GM19238 (cell line): ENCODE data around the gene ZNF646.

ENCODE experiments used
- DNase-seq: peaks from one replicate; pipeline ENCODE4 v3.0.0; 2011; ENCODE audit warnings: low spot score; ENCODE audit not compliant: insufficient read length

Gene ZNF646

DNA sequence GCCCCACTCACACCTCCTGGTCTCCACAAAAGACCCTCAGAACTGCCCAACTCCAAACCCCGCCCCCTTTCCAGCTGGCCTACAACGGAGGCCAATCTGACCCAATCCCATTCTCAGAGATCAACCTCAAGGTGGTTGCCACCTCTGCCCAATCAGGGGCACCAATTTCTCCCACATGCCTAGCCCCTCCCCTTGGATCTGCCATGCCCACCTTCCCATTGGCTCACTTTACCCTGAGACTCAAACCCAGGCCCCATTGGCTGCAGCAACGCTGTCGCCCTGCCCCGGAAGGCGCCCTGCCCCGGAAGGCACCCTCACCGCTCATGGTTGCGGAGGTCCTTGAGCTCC, 10.8 kb upstream of the ZNF646 start:
- DNase-seq, result no peak

GRCh38 chr16:31063843-31064611, 10.2 kb upstream of the ZNF646 start:
- no peak for DNase-seq

DNA sequence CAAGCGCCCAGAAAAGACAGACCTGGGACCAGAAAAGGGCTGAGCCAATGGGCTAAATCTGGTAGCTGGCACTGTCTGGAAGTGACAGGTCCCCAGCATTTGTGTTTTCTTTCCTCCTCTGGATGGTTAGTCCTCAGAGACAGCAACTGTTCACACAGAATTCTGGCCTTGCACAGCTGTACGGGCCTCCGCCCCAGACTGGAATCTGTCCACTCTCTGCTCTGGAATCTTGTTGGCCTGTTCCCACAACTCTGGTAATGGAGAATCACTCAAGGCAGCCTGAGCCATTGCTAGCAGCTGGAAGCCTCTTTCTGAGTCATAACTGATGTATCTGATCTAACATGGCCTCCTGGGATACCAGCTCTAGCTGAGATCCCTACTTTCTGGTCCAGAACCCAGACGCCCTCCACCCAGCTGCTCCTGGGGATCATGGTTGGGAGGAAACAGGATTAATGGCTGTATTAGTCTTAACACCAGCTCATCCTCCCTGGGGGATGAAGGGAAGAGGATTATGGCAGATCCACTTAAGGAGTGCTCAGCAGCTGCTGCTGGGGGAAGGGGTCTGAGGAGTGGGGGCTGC, 9.2 kb upstream of the ZNF646 start:
- no peak for DNase-seq

GRCh38 chr16:31067342-31067741, 6.9 kb upstream of the ZNF646 start:
- DNase-seq, result no peak

- DNase-seq, result no peak
These were observed 2.4 kb upstream of the ZNF646 start for GRCh38 chr16:31071861-31072260.

GRCh38 chr16:31072540-31073141, 1.6 kb upstream of the ZNF646 start:
- DNase-seq, result no peak

- peak; percentile 83 for DNase-seq
These were observed 866 bp upstream of the ZNF646 start for GRCh38 chr16:31073142-31073969.

GRCh38 chr16:31074814-31075183, 577 bp downstream of the ZNF646 start:
- no peak for DNase-seq

DNA sequence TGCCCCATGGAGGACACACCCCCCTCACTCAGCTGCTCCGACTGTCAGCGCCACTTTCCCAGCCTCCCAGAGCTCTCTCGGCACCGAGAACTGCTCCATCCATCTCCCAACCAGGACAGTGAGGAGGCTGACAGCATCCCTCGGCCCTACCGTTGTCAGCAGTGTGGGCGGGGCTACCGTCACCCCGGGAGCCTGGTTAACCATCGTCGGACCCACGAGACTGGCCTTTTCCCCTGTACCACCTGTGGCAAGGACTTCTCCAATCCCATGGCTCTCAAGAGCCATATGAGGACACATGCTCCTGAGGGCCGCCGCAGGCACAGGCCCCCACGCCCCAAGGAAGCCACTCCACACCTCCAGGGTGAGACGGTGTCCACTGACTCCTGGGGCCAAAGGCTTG, 2.1 kb downstream of the ZNF646 start:
- DNase-seq, result no peak

DNA sequence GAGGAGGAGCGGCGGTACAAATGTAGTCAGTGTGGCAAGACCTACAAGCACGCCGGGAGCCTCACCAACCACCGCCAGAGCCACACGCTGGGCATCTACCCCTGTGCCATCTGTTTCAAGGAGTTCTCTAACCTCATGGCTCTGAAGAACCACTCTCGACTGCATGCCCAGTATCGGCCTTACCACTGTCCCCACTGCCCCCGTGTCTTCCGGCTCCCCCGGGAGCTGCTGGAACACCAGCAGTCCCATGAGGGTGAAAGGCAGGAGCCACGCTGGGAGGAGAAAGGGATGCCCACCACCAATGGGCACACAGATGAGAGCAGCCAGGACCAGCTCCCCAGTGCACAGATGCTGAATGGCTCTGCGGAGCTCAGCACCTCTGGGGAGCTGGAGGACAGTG, 2.8 kb downstream of the ZNF646 start:
- no peak for DNase-seq

DNA sequence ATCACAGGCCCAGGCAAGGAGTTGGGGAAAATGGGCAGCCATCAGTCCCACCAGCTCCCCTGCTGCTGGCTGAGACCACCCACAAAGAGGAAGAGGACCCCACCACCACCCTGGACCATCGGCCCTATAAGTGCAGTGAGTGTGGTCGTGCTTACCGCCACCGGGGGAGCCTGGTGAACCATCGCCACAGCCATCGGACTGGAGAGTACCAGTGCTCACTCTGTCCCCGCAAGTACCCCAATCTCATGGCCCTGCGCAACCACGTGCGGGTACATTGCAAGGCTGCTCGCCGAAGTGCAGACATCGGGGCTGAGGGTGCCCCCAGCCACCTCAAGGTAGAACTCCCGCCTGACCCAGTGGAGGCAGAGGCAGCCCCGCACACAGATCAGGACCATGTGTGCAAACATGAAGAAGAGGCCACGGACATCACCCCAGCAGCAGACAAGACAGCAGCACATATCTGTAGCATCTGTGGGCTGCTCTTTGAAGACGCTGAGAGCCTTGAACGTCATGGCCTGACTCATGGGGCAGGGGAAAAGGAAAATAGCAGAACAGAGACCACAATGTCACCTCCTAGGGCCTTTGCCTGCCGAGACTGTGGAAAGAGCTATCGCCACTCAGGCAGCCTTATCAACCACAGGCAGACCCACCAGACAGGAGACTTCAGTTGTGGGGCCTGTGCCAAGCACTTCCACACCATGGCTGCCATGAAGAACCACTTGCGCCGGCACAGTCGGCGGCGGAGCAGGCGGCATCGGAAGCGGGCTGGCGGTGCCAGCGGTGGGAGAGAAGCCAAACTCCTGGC, 3.6 kb downstream of the ZNF646 start:
- DNase-seq, result no peak

DNA sequence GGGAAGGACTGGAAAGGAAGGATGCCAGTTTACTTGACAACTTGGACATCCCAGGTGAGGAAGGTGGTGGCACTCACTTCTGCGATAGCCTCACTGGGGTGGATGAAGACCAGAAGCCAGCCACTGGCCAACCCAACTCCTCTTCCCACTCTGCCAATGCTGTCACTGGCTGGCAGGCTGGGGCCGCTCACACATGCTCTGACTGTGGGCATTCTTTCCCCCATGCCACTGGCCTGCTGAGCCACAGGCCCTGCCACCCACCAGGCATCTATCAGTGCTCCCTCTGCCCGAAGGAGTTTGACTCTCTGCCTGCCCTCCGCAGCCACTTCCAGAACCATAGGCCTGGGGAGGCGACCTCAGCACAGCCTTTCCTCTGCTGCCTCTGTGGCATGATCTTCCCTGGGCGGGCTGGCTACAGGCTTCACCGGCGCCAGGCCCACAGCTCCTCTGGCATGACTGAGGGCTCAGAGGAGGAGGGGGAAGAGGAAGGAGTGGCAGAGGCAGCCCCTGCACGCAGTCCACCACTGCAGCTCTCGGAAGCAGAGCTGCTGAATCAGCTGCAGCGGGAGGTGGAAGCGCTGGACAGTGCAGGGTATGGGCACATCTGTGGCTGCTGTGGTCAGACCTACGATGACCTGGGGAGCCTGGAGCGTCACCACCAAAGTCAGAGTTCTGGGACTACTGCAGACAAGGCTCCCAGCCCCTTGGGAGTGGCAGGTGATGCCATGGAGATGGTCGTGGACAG, 4.5 kb downstream of the ZNF646 start:
- no peak for DNase-seq

GRCh38 chr16:31079342-31079944, 5.2 kb downstream of the ZNF646 start:
- no peak for DNase-seq

DNA sequence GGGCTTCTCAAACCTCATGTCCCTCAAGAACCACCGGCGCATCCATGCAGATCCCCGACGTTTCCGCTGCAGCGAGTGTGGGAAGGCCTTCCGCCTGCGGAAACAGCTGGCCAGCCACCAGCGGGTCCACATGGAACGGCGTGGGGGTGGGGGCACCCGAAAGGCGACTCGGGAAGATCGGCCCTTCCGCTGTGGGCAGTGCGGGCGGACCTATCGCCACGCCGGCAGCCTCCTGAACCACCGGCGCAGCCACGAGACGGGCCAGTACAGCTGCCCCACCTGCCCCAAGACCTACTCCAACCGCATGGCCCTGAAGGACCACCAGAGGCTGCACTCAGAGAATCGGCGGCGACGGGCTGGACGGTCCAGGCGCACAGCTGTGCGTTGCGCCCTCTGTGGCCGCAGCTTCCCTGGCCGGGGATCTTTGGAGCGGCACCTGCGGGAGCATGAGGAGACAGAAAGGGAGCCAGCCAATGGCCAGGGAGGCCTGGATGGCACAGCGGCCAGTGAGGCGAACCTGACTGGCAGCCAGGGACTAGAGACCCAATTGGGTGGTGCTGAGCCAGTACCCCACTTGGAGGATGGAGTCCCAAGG, 5.9 kb downstream of the ZNF646 start:
- DNase-seq, result no peak

GRCh38 chr16:31080756-31081419, 6.7 kb downstream of the ZNF646 start:
- DNase-seq, result no peak

GRCh38 chr16:31081428-31082351, 7.5 kb downstream of the ZNF646 start:
- no peak for DNase-seq

- DNase-seq, result no peak
These were observed 8.3 kb downstream of the ZNF646 start for GRCh38 chr16:31082368-31083045.

GRCh38 chr16:31083081-31083480, 8.9 kb downstream of the ZNF646 start:
- no peak for DNase-seq
